GM21390 (cell line): ENCODE data around the gene ANO6.
"Not testable (repeated sequence)": the region's sequence is repeated elsewhere in the genome, so short reads cannot be mapped to it uniquely, and the experiment has no call there.

Experiments used
- ATAC-seq: cut with Tn5 transposase; IDR thresholded peaks from one replicate; pipeline ENCODE4 v1.9.1; 2021; ENCODE audit not compliant: unreplicated experiment

The ANO6 gene

GRCh38 chr12:45235087-45236025 is 19.5 kb downstream of the ANO6 start:
- peak; percentile 46 for ATAC-seq

- ATAC-seq = not testable (repeated sequence)
Measured at GRCh38 chr12:45236383-45236782, 20.5 kb downstream of the ANO6 start.

DNA sequence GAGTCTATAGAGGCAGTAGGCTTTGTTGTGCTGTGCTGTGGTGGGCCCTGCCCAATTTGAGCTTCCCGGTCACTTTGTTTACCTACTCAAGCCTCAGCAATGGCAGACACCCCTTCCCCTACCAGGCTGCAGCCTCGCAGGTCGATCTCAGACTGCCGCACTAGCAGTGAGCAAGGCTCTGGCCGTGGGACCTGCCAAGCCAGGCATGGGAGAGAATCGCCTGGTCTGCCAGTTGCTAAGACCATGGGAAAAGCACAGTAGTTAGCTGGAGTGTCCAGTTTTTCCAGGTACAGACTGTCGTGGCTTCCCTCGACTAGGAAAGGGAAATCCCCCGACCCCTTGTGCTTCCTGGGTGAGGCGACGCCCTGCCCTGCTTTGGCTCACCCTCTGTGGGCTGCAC is 26.3 kb downstream of the ANO6 start:
- ATAC-seq = no peak

DNA sequence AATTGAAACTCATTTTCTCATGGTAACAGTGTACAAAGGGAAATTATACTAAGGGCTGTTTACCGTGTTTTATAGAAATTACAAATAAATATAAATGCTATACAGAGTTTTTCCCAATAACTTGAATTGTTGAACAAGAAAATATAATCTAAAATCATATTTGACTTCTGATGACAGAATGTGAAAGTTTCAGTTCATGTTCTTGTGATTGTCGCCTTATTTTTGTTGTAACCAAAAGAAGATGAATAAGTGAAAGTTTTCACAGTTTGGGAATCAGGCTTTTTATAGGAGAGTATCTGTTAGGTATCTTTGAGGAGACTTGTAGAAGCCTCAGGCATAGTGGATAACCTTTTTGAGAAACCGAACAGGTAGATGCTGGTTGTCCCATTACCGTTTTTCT is 28.1 kb downstream of the ANO6 start:
- ATAC-seq = peak; percentile 15

DNA sequence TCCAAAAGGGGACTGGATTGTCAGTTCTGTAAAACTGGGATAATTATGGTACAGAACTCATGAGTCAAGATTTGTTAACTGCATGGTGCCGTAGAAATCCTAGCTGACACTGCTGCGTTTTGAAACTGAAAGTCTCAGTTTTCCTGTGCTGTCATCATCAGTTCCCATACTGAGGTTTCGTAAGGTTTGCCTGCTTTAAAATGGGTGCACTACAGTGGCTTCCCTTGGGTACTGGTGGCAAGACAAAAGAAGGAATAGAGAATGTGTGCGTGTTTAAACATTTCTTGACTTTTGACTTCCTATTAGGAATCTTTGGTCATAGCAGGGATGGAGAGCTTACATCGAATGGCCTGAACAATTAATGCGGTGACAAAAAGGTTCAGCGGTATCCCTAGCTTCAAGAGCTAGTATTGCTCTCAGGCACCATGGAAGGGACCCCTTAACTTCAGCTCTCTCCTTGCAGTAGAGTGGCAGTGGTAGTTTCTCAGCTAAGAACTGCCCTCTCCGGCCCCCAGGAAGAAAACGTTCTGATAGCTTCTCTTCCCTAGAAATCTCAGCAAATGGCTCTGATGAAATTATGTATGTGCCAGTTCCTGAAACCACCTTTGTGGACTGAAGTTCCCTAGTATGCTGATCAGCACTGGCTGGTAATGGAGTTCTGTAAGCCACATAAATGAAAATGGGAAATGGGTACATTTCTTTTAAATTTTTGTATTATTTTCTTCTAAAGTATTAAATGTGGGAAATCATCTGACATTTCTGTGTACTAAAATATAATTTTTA is 28.9 kb downstream of the ANO6 start:
- peak; percentile 85 for ATAC-seq

- ATAC-seq = no peak
Measured at GRCh38 chr12:45246236-45246635, 30.3 kb downstream of the ANO6 start.

GRCh38 chr12:45247589-45247988 is 31.7 kb downstream of the ANO6 start:
- no peak for ATAC-seq

GRCh38 chr12:45248095-45248494 is 32.2 kb downstream of the ANO6 start:
- ATAC-seq = no peak

GRCh38 chr12:45254254-45254653 is 38.4 kb downstream of the ANO6 start:
- ATAC-seq = no peak

GRCh38 chr12:45256721-45257120 is 40.8 kb downstream of the ANO6 start:
- peak; percentile 12 for ATAC-seq

GRCh38 chr12:45257185-45257930 is 41.5 kb downstream of the ANO6 start:
- ATAC-seq = peak; percentile 88

DNA sequence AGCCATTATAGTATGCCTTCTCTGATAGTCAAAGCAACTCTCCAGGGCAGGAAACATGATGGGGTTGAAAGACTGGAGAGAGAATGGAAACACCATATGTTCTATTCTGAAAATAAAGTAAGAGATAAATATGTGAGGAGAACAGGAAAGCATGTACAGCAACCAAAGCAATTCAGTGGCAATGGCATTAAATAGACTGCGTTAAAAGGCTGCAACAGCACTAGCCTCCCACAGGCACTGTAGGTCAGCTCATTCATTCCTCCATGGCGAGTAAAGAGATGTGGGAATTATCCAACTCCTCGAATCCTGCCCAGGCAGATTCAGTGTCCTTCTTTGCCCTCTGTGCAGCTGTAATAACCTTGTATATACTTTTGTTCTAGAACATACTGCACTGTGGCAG is 43.8 kb downstream of the ANO6 start:
- no peak for ATAC-seq

- ATAC-seq = no peak
Measured at GRCh38 chr12:45260104-45260815, 44.4 kb downstream of the ANO6 start.

DNA sequence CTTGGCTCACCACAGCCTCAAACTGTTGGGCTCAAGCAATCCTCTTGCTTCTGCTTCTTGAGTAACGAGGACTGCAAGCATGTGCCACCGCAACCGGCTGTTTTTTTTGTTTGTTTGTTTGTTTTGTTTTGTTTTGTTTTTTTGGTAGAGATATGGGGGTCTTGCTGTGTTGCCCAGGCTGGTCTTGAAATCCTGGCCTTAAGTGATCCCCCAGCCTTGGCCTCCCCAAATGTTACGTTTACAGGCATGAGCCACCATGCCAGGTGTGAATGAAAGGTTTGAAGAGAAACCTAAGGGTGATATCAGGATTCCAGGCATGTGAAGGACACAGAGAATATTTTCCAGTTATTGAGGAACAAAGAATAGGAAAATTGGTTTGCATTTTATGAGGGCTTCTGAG is 45.0 kb downstream of the ANO6 start:
- ATAC-seq = no peak

- ATAC-seq = not testable (repeated sequence)
Measured at GRCh38 chr12:45262185-45262584, 46.3 kb downstream of the ANO6 start.

- no peak for ATAC-seq
Measured at GRCh38 chr12:45263587-45263986, 47.7 kb downstream of the ANO6 start.

DNA sequence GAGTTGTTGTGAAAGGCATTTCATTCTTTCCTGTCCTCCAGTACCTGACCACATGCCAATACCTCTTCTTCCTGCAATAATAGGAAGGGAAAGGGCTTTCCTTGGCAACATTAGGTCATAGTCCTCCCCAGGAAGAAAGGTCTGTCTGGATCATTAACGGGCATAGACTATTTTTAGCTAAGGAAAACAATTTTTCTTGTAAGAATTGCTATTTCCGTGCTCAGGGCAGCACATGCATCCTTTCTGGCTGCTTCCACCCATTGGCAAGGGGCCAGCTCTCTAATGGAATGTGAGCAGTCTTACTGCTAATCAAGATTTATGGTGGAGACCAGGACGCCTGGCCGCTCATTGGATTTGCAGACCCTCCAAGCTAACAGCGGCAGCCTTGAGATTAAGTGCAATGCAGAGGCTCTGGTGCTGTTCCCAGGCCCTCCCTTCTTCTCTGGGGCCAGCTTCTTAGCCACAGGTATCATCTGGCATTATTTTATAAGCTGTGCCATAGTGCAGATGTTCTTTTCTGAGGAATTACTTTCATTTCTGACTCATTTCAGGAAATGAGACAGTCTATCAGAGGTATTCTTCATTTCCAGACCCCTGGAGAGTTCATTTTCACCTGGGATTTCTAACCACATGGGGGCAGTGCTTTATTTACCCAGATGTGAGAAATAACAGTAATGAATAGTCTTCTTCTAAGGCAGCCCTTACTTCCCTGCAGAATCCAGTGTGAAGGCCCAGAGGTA is 52.9 kb downstream of the ANO6 start:
- ATAC-seq = no peak

DNA sequence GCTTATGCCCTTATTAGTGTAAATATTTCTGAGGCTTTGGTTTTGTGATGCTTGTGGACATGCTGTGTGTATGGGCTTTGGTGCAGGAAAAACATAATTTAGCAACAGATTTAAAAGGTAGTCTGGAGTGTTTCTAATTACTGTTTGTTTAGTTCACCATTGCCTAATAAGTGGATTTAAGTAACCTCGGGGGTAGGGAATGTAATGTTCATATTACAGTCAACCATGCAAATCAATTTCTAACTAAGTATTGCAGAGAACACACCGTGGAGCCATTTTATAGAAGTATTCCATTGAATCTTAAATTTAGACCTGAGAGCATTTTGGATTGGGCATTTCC is 53.5 kb downstream of the ANO6 start:
- ATAC-seq = no peak

DNA sequence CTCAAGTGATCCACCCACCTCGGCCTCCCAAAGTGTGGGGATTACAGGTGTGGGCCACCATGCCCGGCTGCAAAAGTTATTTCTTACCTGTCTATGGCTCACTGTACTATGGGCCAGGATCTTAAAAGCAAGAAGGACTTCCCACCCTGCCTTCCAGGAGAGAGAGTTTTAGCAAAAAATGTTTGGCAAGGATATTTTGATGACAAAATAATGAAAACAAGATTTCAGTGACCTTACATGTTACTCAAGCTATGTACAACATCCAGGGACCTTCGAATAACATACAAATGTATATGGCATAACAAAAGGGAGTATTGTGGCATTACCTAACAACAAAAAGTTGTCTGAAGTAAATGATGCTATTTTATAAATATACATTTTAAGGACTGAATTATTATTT is 55.1 kb downstream of the ANO6 start:
- ATAC-seq = no peak

- no peak for ATAC-seq
Measured at GRCh38 chr12:45273717-45274271, 57.9 kb downstream of the ANO6 start.
